Activated T-helper 1 cell treated with Interleukin-2 at 50 U/mL for 16 hours (primary cell): Measurements from ENCODE around the gene SOX8.
"Not testable (repeated sequence)": the region's sequence is repeated elsewhere in the genome, so short reads cannot be mapped to it uniquely, and the experiment has no call there.

ENCODE experiments used
- DNase-seq: peaks from one replicate; pipeline ENCODE4 v3.0.0-alpha.2; 2020; ENCODE audit warnings: low read depth

Gene SOX8

DNA sequence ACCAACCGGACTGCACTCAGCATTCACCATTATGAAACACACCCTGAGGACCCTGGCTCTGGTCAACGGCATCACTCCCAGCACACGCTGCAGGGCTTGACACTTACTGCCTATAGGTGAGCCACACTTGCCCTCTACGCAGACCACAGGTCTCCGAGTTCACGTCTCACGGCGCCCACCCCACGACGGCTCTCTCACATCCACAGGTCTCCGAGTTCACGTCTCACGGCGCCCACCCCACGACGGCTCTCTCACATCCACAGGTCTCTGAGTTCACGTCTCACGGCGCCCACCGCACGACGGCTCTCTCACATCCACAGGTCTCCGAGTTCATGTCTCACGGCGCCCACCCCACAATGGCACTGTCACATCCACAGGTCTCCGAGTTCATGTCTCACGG is 25.8 kb upstream of the SOX8 start:
- DNase-seq = not testable (repeated sequence)

DNA sequence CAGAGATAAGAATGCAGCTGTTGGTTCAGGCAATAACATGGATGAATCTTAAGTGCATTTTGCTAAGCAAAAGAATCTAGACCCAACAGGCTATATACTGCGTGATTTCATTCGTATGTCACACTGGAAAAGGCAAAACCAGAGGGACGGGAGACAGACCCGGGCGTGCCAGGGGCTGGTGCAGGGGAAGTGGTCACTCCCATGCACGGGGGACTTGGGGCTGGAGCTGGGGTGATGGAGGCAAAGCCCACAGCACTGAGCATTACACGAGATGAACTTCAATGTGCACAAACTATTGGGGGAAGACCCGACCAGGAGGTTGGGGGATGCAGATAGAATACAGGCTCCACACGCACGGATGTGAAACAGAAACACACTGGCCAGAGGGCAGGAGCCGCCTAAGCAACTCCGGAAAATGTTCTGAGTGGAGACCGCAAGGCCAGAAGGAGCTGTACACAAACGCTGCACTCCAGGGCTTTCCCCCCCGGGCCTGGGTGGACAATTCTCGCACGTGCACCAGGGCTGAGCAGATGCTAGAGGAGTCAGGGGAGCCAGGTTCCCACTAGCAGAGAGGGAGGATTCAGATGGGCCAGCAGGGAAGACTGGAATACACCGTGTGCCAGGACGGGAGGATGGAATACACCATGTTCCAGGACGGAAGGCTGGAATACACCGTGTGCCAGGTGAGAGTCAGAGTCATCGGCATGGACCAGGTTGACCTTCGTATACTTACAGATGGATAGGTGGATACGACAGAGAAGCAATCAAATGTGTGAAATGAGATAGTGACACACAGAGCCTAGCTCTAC is 22.1 kb upstream of the SOX8 start:
- no peak for DNase-seq

GRCh38 chr16:962366-962765 is 19.2 kb upstream of the SOX8 start:
- DNase-seq = no peak

- DNase-seq = no peak
Observed at GRCh38 chr16:962901-963814, 18.4 kb upstream of the SOX8 start.

DNA sequence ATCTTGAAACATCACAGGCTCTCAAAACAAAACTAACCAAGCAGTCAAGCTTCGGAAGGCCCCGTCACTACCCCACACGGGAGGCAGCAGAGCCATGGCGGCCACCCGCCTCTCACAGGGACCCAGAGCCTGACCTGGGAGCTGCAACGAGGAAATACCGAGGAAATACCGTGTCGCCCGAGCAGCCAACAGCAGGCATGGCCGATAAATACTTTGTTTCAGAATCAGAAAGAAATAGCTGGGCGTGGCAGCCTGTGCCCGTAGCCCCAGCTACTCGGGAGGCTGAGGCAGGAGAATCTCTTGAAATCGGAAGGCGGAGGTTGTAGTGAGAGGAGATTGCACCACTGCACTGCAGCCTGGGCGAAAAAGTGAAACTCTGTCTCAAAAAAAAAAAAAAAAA is 17.7 kb upstream of the SOX8 start:
- DNase-seq = no peak

DNA sequence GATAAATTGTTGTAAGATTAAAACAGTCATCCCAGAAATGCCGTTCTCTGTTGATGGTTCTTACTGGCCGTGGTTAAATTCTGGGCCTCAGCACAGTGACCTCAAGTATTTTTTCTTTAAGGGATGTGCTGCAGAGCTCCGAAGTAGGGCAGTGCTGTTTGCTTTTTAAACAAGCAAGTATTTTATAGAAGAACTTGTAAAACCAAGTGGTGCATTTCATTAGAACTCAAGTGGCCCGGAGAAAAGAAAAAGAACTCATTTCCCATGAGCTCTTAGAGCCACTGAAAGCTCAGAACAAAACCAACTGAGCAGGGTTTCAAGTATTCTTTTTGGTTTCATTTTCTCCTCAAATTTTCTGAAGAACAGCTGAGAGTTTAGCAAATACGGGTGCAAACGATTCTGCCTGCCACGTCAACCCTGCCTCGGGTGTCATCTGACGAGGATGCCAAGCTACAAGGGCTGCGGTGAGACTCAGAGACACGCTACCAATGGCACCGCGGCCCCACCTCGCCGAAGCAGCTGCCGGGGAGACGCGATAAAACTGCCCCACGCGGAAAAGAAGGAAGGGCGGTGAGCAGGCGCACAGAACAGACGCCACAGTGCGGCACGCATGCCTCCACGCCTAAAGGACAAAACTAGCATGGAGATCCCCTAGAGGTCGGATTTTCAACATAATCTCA is 17.1 kb upstream of the SOX8 start:
- DNase-seq = peak; percentile 77

- no peak for DNase-seq
Observed at GRCh38 chr16:965036-965395, 16.6 kb upstream of the SOX8 start.

DNA sequence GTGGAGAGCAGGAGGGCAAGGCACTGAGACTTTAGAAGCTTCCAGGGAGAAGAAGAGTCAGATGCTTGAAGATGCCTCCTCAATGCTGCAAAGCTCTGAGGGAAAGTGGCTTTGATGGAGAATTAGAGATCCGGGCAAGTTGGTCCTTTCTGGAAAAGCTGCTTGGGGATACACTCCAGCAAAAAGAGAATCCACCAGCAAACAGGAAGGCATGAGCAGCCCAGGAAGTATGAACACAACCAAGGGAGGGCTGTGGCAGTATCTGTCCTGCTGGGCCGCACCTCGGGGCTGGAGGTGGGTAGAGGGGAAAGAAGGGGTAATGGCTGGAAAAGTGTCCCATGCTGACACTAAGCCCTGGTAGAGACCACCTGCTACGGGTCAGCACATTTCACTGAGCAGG is 16.1 kb upstream of the SOX8 start:
- no peak for DNase-seq

- DNase-seq = no peak
Observed at GRCh38 chr16:966035-966434, 15.5 kb upstream of the SOX8 start.

- no peak for DNase-seq
Observed at GRCh38 chr16:966505-966904, 15.1 kb upstream of the SOX8 start.

DNA sequence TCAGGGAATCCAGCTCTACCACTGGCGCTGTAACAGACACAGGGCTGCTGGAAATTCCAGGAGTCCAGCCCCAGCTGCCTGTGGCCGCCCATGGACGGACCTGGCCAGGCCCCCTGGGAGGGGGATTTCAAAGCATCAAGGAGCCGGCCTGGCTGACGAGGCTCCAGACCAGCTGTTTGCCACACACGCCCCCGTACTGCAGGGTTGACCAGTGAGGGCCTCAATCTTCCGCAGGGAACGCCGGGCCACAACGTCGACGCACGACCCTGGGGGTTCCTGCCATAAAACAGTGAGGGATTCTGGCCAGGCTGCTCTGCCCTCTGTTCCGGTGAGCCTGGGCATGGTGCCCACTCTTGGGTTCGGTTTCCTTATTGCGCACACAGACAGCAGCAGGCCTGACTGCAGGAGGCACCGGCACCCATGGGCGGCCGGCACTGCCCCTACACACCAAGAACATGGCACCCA is 14.5 kb upstream of the SOX8 start:
- no peak for DNase-seq

DNA sequence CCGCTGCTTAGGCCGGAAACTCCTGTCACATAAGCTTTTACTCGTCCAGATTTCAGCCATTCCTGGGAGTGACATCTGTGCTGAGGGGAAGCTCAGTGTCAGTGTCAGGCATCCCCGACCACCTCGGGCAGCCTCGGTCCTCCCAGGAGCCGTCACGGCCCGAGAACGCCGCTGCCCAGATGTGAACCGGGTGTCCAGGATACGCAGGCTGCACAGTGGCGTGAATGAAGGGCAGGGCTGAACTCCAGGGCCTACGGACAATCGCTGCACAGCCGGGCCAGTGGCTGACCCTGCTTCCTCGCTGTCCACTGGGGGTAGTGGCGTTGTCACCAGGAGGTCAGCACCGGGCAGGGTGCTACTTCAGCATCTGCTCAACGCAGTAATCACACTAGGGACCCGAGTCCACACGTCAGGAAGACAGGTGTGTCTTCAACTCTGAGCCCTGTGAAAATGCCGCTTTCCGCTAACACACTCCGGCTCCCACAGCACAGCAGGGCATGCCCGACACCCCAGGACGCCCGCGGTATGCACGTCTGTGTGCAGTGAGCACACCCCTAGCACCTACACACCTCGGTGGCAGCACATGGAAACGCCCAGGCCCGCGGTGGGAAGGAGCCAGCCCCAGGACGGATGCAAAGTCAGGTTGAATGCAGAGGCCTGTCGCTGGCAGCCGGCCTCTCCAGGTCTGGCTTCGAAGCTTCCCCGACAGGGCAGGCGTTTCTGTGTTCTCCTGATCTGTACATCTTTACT is 13.8 kb upstream of the SOX8 start:
- no peak for DNase-seq

GRCh38 chr16:968620-969019 is 12.9 kb upstream of the SOX8 start:
- DNase-seq = no peak

- no peak for DNase-seq
Observed at GRCh38 chr16:969508-970385, 11.8 kb upstream of the SOX8 start.

- DNase-seq = no peak
Observed at GRCh38 chr16:970386-970765, 11.2 kb upstream of the SOX8 start.

- DNase-seq = peak; percentile 95
Observed at GRCh38 chr16:970766-971581, 10.6 kb upstream of the SOX8 start, which contains the start of gene LMF1. Gene LMF1 (minus strand): TSS chr16:970984. CDS start chr16:970980, 4 bp downstream.

GRCh38 chr16:971582-971905 is 10.0 kb upstream of the SOX8 start:
- no peak for DNase-seq

DNA sequence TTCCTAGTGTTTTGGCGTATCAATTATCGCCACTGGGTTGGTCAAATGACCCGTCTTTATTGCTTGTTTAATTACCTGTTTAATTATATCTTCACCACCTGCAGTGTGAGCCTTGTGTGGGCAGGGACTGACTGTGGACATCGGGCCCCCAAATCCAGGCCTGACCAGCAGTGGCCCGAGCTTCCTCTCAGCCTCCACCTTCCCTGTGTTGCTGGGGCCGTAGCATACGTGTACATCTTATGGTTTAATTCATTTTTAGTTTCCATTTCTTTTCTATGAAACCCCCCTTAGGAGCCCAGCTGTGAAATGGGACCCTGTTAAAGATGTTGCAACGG is 9.6 kb upstream of the SOX8 start:
- no peak for DNase-seq

DNA sequence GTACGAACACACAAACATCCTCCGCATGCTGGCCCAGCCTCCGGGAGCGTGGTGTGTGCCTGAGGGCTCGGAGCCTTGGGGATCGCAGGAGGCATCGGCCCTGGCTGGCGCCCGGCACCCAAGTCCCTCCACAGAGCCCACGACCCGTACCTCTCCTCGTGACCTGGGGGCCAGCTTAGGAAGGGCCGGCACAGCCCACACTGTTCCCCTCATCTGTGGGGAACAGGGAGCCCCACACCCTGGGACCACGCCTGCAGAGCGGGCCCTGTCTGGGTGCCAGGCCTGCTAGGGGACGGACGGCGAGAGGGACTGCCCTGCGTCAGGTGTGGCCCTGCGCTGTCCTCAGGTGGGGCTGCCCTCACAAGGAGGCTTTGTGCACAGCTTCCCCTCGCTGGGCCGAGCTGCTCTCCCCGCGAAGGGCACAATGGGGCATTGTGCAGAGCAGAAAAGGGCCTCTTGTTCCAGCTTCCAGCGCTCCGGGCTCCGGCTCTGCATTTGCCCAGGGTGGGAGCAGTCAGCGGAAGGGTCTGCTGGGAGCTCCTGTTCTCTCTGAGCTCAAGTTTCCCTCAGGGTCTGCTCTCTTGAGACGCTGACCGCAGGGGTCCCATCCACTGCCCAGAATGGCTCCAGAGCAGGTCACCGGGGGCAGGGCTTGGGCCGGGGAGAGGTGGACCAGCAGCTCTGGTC is 9.1 kb upstream of the SOX8 start:
- DNase-seq = no peak

- no peak for DNase-seq
Observed at GRCh38 chr16:973366-973765, 8.2 kb upstream of the SOX8 start.
